Measurements from ENCODE around the gene HSH2D. TPM values are rescaled to one million over a fixed set of nuclear protein-coding genes. Genes with fewer than 3 reads are reported as not detected.

HSH2D gene
- total and polyA plus RNA-seq, 10 of the 15 experiments (the other 5 are each of a cell fraction or from before 2014, with no cell fraction given) = 22.0 to 145 (median 89.3) TPM

DNA sequence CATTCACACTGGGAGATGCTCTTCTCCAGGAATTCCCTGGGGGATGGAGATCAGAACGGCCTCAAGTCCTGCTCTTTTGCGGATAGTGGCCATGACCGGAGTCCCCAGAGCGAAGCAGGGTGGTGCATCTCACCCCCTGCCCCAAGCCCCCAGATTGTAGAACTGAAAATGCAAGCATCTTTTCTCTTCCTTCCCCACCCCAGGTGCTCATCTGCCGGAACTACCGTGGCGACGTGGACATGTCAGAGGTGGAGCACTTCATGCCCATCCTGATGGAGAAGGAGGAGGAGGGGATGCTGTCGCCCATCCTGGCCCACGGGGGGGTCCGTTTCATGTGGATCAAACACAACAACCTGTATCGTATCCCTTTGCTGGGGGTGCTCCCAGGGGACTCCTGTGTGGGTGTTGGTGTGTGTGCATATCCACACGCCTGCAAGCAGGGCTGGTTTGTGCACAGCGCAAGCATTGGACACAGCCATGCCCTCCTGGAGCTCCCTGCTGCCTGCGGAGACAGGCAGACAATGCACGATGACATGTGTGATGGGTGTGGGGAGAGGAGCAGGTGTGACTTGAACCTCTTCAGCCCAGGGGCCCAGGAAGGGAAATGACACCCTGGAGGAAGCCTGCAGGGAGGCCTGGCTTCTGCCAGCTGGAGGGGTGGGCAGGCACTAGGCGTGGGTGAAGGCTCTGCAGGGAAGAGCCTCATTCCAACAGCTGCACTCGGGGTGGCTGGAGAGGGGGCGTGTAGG lies 59.9 kb downstream of the HSH2D start:
- Histone ChIP-seq H3K9me3 (replicated peaks; ENCODE audit: control insufficient read depth, insufficient read depth, low read length) (no peaks in the 10 kb centered on the region), H3K79me2 (ENCODE audit: control insufficient read depth, insufficient read depth, low read length) (peaks cover 17% of the 10 kb centered on the region), H3K4me1 (ENCODE audit: control insufficient read depth, insufficient read depth, low read length) (peaks cover 22% of the 10 kb centered on the region), H4K20me1 (ENCODE audit: control insufficient read depth, insufficient read depth) (no peaks in the 10 kb centered on the region; the same call in 1 of the 2 replicates), H3K27ac (ENCODE audit: control insufficient read depth, insufficient read depth) (no peak overlapping the region; the same call in 1 of the 2 replicates), H3K4me2 (ENCODE audit: control insufficient read depth, insufficient read depth) (no peak overlapping the region), H3K4me3 (no peak overlapping the region), H3K27me3 (replicated peaks in 1 of 2; ENCODE audit: control insufficient read depth in 2 of 2, insufficient read depth in 2 of 2, low read length in 1 of 2) (no peaks in the 10 kb centered on the region), H2AFZ (ENCODE audit: control insufficient read depth, low read depth, low read length) (no peak overlapping the region), H3K9ac (ENCODE audit: control insufficient read depth, insufficient read depth, low read length) (no peak overlapping the region), H3K36me3 (ENCODE audit: control insufficient read depth in 2 of 2, insufficient read depth in 2 of 2, low read length in 1 of 2) (peaks cover 3 to 13% of the 10 kb centered on the region in 2 experiments; a peak in 3 of 4 replicates)
- in situ Hi-C loops (cut with MboI) (no loop called here), intact Hi-C loops (cut with micrococcal nuclease; ENCODE audit: unreplicated experiment) (no loop called here)
- no TSS peak for BruUV-seq (replicated peaks)
- ATAC-seq (no peak), DNase-seq (ENCODE audit: low read depth, low spot score) (no peak), FAIRE-seq (no peak)
- ChIA-PET RAD21 (ENCODE audit: unreplicated experiment) (no interaction called here), SMC1A (ENCODE audit: uncharacterized antibody, unreplicated experiment) (no interaction called here), POLR2A (no interaction called here), CTCF (interaction anchor here (0.6 to 1.3 kb wide), 2 partner anchors 162 to 163 kb away, joined by 3 to 4 read pairs; no protein-coding TSS in a partner anchor)
- WGBS (ENCODE audit: insufficient coverage, insufficient replicate concordance, low lambda C conversion rate, missing lambda C conversion rate) = 83% methylated on average over 19 of the region's 19 CpGs
- TF ChIP-seq SPI1 (IDR thresholded peaks at IDR 0.05; ENCODE audit: borderline replicate concordance, insufficient read depth, low read depth, low read length) (no peak), SUZ12 (IDR thresholded peaks at IDR 0.05; ENCODE audit: unreplicated experiment) (no peak), HDGF (IDR thresholded peaks at IDR 0.05) (no peak), NFYB (IDR thresholded peaks at IDR 0.05; ENCODE audit: insufficient read depth, low read depth, low read length) (no peak), CHD1 (IDR thresholded peaks at IDR 0.05; ENCODE audit: low read depth, low read length) (no peak), NR2C2 (IDR thresholded peaks at IDR 0.05; ENCODE audit: borderline replicate concordance, control insufficient read depth, insufficient read length, low read depth) (no peak), ZNF24 (IDR thresholded peaks at IDR 0.05) (no peak), RUNX3 (IDR thresholded peaks at IDR 0.05; ENCODE audit: low read length) (no peak), TCF7 (IDR thresholded peaks at IDR 0.05; ENCODE audit: borderline replicate concordance) (no peak), RFX5 (IDR thresholded peaks at IDR 0.05; ENCODE audit: low read depth, low read length) (no peak), WRNIP1 (IDR thresholded peaks at IDR 0.05; ENCODE audit: borderline replicate concordance, low read depth, low read length) (no peak)
